ENCODE measurements around the gene SNX9.
"Not testable (repeated sequence)": the region's sequence is repeated elsewhere in the genome, so short reads cannot be mapped to it uniquely, and the experiment has no call there.

Gene SNX9

DNA sequence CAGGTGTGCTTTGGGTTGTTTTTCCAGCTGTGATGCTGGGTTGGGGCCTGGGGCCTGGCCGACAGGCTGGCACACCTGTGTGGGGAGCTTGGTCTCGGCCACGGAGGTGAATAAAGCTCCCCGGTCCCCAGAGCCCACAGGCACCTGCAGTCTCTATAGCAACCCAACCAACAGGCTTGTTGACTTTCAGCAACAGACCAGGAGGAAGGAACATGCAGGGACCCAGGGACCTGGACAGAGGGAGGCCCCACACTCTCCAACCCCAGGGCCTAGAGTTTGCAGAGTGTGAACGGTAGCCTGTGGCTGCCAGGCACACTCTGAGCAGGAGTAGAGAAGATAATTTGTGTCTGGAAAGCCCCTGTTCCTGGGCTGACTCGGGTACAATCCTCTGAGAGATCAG lies 144.0 kb downstream of the SNX9 start:
- H3K27ac ChIP-seq, result no peak overlapping the region
- DNase-seq (ENCODE audit: low read depth, low spot score), result no peak

DNA sequence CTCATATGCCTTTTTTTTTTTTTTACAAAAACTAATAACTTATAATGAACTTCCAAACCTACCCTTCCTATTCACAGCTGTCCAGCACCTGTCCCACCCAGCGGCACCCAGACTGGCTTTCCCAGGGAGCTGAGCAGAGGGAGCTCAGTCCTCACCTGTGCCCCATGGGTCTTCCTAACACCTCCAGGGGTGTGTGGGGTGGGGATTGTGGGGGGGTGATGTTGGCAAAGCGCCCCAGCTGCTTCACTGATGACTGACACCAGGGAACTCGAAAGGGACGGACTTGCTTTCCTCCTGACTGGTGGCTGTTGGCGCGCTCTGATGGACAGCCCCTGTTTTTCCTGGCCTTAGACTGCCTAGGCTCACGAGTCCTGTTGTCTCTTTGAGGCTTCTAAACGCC lies 144.4 kb downstream of the SNX9 start:
- H3K27ac ChIP-seq, result no peak overlapping the region
- DNase-seq (ENCODE audit: low read depth, low spot score), result no peak

DNA sequence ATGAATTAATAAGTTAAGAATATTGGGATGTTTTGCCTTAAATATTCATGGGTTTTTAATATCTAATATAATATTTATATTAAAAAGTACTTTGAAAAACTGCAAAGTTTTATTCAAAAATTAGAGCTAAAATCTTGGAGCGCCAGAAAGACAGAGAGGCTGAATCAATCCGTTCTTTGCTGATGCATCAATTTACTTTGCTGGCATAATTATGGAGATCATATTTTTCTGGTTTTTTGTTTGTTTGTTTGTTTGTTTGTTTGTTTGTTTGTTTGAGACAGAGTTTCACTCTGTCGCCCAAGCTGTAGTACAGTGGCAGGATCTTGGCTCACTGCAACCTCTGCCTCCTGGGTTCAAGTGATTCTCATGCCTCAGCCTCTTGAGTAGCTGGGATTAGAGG lies 149.1 kb downstream of the SNX9 start:
- DNase-seq (ENCODE audit: low read depth, low spot score); H3K27ac ChIP-seq: not testable (repeated sequence)

DNA sequence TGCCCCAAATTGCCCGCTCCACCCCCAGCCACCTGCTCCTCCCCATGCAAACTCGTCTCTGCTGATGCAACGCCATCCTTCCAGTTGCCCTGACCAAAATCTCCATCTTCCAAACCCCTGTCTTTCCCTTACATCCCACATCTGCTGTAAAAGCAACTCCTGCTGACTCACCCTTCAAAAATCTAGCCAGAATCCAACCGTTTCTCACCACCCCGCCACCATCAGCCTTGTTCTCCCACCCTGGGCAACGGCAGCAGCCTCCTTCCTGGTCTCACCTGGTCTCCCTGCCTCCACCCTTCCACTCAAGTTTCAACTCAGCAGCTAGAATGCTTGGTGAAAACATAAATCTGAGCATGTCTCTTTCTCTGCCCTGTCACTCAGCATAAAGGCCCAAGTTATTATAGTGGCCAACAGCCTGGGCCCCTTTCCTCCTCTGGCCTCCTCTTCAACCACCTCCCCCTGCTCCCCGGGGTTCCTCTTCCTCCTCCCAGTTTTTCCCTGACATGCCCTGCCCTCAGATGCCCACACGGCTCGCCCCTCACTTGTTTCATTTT lies 151.4 kb downstream of the SNX9 start:
- no peak for DNase-seq (ENCODE audit: low read depth, low spot score)
- H3K27ac ChIP-seq, result no peak overlapping the region

DNA sequence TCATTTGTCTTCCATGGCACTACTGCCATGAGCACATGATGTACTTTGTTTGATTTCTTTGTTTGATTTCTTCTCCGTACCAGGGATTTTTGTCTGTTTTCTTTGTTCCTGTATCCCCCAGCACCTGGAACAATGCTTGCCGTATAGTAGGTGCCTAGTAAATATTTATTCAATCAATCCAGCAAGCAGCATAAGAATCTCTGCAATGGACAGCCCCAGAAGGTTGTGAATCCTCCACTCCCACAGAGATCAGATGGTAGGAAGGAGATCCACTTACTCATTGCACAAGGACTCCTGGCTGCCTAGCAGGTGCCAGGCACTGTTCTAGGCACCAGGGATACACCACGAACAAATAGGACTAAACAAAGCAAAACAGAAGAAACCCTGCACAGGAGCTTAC lies 151.9 kb downstream of the SNX9 start:
- H3K27ac ChIP-seq, result no peak overlapping the region
- no peak for DNase-seq (ENCODE audit: low read depth, low spot score)

DNA sequence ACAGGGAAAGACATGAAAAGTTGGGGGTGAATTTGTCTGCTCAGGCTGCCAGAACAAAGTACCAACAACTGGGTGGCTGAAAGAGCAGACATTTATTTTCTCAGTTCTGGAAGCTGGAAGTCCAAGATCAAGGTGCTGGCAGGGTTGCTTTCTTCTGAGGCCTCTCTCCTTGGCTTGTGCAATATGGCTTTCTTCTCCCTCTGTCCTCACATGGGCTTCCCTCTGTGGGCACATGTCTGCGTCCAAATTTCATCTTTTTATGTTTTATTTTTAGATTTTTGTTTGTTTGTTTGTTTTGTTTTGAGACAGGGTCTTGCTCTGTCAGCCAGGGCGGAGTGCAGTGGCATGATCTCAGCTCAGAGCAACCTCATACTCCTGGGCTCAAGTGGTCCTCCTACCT lies 152.4 kb downstream of the SNX9 start:
- no peak for DNase-seq (ENCODE audit: low read depth, low spot score)
- no peak overlapping the region for H3K27ac ChIP-seq

DNA sequence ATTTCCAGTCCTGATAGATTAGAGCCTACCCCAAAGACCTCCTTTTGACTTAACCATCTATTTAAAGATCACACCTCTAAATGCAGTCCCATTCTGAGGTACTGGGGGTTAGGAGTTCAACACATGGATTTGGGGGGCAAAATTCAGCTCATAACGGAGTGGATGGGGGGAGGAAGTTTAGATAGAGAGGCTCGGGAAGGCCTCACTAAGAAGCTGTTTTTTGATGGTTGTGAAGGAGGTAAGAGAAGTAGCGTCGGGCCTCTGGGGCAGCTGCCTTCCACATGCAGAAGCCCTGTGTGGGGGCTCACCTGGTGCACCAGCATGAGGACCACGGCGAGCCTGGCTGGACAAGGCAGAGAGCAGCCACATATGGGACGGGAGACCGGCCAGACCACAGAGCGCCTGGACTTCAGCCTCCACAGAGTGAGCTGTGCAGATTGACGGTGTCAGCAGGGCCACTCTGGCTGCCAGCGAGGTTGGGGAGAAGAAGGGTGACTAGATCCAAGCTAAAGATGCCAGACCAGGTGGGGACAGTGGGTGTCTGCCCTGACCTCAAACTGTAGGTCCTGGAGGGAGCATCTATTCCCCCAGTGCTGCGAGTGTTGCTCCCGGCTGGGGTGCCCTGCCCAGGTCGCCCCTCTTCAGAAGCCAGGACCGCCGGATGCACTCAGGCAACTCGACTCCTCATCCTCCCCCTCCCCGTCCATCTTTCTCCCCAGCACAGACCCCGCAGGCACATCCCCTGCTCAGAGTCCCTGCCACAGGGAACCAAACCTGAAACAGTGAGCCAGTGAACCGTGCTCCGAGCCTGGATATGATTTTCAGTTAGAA lies 153.5 kb downstream of the SNX9 start:
- H3K27ac ChIP-seq, result no peak overlapping the region
- no peak for DNase-seq (ENCODE audit: low read depth, low spot score)

DNA sequence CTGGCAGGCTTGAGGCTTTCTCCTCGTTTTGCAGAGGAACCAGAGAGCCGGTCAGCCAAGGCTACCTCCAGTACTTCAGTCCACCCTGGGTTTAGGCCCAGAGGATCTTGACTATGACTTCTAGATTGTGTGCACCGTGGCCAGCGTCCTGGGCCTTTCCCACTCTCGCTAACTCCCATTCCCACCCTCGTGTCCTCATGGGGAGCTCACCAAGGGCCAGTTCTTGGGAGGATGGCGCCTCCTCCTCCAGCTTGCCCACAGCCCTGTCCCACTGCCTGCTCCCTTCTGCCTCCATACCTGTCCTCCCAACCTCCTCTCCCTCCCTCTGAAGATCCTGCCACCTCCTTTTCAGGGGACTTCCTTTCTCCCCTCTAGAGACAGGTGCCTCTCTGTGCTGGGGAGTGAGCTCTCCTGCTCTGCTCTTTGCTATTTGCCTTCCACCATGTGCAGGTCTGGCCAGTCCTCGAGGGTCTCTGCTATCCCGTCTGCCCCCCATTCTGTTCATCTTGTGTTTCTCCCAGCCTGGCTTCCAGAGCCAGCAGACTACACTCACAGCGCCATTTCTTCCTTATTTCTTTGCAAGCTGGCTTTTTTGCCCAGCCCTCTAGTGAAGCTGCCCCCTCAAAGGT lies 154.2 kb downstream of the SNX9 start:
- DNase-seq (ENCODE audit: low read depth, low spot score), result no peak
- H3K27ac ChIP-seq, result no peak overlapping the region

DNA sequence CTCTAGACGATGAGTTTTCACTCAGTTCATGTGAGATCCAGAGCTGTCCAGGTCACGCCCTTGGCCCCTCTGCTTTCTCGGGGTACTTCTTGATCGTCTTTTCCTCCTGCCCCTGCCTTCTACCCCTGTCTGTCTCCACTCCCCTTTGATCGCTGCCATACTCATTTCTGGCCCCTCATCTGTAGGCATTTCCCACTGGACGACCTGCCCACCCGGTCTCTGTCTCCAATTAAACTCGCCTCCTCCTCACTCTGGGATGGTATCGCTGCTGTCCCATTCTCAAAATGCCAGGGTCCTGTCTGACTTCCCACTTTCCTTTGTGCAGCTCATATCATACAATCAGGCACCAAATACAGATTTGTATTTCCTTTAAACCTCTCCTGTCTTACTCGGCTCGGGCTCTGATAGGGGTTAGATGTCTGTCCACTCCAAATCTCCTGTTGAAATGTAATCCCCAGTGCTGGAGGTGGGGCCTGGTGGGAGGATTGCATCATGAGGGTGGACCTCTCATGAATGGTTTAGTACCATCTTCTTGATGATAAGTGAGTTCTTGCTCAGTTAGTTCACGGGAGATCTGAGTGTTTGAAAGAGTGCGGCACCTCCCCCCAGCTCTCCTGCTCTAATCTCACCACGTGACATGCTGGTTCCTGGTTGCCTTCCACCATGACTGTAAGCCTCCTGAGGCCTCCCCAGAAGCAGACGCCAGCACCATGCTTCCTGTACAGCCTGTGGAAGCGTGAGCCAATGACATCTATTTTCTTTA lies 155.2 kb downstream of the SNX9 start:
- no peak for DNase-seq (ENCODE audit: low read depth, low spot score)
- H3K27ac ChIP-seq, result no peak overlapping the region

DNA sequence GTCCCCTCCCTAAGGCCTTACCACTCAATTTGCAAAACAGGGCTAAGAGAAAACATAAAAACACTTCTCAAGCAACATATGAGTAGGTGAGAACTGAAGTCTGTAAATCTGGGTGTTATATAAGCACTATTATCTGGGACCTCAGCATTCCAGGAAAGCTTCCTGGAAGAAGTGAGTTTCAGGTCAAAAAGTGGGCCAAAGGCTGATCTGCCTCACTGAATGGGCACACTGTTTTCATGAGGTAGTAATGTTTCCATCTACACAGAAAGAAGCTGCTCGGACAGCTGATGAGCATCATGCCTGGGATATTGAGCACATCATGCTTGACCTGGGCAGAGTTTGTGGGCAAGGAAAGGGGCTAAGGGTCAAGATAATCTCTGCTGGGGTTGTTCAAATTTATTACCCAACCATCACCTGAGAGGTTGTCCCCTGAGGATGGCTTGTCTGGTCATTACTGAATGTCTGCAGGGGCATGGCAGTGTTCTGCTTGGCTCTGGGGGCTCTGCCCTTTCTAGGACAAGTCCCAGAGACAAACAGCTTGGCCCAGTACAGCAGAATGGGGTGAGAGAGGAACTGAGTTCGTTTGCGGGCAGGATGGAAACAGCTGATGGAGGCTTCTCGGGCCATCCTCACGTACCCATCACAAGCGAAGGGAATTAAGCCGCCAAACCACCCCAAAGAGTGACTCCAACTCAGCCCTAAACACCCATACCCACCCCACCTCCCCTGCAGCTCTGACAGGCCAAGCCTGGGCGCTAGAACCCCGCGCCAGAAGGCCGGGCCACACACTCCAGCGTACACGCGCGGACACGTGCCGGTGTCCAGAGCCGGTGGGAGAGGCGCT lies 157.5 kb downstream of the SNX9 start:
- no peak for DNase-seq (ENCODE audit: low read depth, low spot score)
- no peak overlapping the region for H3K27ac ChIP-seq

DNA sequence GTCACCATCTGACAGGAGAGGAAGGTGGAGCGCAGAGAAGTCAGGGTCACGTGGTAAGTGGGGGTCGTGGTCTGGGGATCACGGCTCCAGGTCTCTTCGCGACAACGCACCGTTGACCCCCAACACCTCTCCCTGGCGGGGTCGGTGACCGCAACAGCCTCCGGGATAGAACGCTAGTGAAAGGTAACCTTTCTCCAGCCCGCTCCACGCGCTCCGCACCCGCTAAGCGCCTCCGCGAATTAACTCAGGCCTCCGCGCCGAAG lies 158.0 kb downstream of the SNX9 start:
- H3K27ac ChIP-seq, result no peak overlapping the region
- no peak for DNase-seq (ENCODE audit: low read depth, low spot score)

DNA sequence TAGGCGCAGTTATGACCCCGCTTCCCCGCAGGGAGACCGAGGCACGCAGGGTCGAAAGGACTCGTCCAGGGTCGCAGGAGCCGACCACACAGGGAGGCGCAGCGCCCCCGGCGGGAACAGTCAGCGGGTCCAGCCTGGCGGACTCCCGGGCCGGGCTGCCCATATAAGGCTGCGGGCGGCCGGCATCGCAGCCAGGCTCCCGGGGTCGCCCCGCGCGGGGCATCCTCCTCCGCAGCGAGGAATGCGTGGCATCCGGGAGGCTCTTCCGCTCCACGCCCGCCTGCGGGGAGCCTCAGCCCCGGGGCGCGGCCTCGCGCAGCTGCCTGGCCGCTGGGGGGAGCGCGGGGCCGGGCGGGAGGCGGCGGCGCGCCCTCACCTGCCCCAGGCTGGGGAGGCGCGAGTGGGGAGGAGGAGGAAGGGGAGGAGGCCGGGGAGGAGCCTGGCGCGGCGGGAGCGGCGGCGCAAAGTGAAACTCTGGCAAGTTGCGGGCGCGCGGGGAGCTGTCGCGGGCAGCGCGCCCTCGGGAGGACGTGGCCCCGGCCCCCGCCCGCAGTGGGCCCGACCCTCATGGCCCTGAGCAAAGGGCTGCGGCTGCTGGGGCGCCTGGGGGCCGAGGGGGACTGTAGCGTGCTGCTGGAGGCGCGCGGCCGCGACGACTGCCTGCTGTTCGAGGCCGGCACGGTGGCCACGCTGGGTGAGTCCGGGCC lies 158.5 kb downstream of the SNX9 start, which contains the start of gene SYNJ2:
TSS of gene SYNJ2 (plus strand) at position 469 of the 707 bp plus-strand sequence. CDS start at position 568, 99 bp downstream.
- no peak within 1 kb of the TSS for H3K27ac ChIP-seq
- no peak for DNase-seq (ENCODE audit: low read depth, low spot score)

DNA sequence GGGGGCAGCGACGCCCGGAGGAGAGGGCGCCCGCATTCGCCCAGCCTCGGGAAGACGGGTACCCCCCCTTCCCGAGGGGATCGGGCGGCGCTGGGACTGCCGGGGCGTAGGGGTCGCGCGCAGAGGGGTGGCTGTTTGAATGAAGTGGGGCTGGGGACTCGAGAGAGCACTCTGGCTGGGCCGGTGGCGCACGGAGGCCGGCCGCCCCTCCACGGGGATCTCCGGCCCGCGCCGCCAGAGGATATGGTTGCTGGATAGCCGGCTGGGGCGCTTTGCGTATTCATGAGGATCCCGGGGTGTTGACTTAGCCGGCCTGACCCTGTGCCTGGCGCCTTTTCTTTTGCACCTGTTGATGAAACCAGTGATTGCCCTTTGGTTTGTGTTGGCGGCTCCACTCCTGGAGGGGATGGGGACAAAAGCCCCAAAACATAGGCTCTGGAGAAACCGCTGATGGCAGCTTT lies 159.1 kb downstream of the SNX9 start:
- H3K27ac ChIP-seq, result no peak overlapping the region
- no peak for DNase-seq (ENCODE audit: low read depth, low spot score)

DNA sequence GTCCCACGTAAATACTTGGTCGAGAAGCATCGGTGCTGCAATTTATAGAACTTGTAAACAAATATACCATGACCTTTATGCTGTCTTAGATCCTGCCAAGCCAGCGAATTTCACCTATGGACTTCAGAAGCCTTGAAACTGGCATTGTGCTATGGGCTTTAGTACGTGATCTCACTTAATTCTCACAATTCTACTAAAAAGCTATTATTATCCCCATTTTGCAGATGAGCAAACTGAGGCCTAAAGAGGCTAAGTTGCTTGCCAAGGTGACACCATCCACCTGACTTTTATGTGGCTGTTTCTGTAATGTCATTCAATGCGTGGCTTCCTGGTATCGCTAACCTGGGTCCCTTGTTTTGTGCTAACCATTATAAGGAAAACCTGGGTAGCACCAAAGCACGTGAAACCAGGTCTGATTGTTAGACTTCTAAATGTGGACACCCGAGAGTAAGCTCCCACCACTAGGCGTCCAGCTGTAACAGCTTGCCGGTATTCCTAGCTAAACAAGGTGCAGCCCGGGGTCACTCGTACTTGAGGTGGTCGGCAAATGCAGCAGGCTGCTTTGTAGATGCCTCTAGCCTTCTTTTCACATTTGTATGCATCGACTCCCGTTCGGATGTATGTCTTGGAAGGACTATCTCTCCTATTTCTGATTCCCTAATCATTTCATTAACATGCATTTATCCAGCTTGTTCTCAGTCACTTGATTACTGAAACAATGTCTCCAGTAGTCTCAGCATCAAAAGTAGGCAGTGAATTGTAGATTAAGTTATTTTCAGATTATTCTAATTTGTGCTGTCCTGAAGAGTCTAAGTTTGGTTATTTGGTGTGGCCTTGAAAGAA lies 159.7 kb downstream of the SNX9 start:
- no peak for DNase-seq (ENCODE audit: low read depth, low spot score)
- no peak overlapping the region for H3K27ac ChIP-seq

DNA sequence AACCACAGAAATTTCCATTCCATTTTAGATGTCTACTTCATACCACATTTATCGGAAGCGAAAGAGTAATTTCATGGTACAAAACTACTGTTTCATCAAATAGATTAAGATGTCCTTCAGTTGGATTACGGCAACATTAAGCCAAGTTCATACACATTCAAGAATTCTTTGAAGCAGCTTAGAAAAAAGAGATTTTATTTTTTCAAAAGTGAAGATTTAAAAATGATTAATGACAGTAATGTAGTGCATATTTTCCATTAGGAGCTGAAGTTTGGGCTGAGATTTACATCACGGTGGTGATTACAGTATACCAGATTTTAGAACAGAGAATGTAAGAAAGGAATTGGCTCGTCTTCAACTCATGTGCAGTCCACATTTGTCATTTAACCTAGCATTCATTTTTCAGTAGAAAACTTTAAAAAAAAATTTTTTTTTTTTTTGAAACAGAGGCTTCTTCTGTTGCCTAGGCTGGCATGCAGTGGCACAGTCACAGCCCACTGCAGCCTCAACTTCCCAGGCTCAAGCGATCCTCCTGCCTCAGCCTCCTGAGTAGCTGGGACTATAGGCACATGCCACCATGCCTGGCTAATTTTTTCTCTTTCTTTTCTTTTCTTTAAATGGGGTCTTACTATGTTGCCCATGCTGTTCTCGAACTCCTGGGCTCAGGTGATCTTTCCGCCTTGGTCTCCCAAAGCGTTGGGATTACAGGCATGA lies 160.5 kb downstream of the SNX9 start:
- no peak for DNase-seq (ENCODE audit: low read depth, low spot score)
- no peak overlapping the region for H3K27ac ChIP-seq

DNA sequence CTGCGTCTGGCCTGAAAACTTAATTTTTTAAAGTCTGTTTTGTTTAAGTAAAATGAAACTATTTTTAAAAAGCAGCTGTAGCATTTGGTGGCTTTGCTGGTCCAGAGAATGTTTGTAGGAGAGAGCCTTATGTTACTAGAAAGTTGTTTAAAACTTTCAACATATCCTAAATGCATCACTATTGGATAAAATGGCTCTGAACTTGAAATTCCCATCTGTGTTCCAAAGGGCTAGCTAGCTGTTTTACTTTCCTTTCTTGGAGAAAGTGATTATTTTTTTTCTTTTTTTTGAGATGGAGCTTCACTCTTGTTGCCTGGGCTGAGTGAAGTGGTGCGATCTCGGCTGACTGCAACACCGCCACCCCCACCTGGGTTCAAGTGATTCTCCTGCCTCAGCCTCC lies 161.1 kb downstream of the SNX9 start:
- no peak overlapping the region for H3K27ac ChIP-seq
- DNase-seq (ENCODE audit: low read depth, low spot score), result no peak

DNA sequence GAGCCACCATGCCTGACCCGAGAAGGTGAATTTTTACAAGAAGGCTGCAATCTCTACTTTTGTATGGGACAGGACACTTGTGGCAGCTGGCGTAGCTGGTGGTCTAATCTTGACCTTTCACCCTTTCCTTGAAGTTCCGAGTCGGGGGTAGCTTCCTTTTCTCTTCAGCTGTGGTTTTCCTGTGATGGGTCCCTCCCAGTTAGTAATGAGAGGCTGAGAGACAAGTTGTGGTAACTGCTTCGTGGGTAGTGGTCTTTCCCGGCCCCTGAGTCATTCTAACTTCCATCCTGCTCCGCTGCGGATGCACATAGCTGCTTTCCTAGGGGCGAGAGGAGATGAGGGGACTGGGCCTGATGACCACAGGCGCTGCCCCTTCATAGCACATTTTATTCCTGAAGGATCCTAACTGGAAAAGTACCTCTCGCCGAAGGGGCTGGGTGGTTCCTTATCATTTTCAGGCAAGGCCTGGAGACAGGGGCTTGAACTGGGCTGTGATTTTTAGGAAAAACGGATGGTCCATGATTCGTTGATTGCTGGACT lies 161.7 kb downstream of the SNX9 start:
- DNase-seq (ENCODE audit: low read depth, low spot score), result no peak

More for the DNA sequence above, 161.7 kb downstream of the SNX9 start:
- no peak overlapping the region for H3K27ac ChIP-seq
